ENCODE measurements around the gene HTRA1. TPM values are rescaled to one million over a fixed set of nuclear protein-coding genes. Genes with fewer than 3 reads are reported as not detected.

HTRA1 gene
- total and polyA plus RNA-seq, 7 experiments from 2014 or later = 0.22 to 0.64 (median 0.40) TPM; not detected in 3

- ATAC-seq (no peak), DNase-seq (no peak)
- Histone ChIP-seq H3K4me3 (ENCODE audit: low read length) (no peak overlapping the region), H3K27me3 (ENCODE audit: control insufficient read depth in 2 of 2, insufficient read depth in 2 of 2, low read length in 2 of 2) (no peaks in the 10 kb centered on the region), H3K27ac (ENCODE audit: low read depth, low read length) (no peak overlapping the region), H3K36me3 (ENCODE audit: control insufficient read depth in 2 of 3, insufficient read depth in 3 of 3, low read length in 3 of 3) (no peaks in the 10 kb centered on the region), H3K4me1 (ENCODE audit: control insufficient read depth in 2 of 2, insufficient read depth in 2 of 2, low read length in 2 of 2) (no peaks in the 10 kb centered on the region), H3K9me3 (ENCODE audit: control insufficient read depth in 2 of 3, low read length in 3 of 3) (no peaks in the 10 kb centered on the region)
- Mint-ChIP-seq H3K27ac (no peak overlapping the region), H3K4me1 (peaks cover 0 to 3% (median 0%) of the 10 kb centered on the region in 7 donors), H3K4me3 (no peak overlapping the region), H3K27me3 (peaks cover 28 to 62% (median 40%) of the 10 kb centered on the region in 5 donors), H3K36me3 (no peaks in the 10 kb centered on the region), H3K9me3 (no peaks in the 10 kb centered on the region)
- intact Hi-C loops (cut with micrococcal nuclease) = no loop called here
- ChIA-PET CTCF (no interaction called here), POLR2A (interaction anchor here (0.6 kb wide), 1 partner anchor 17 kb away, joined by 3 read pairs; no protein-coding TSS in a partner anchor)
Measured at GRCh38 chr10:122468307-122468925, 7.1 kb downstream of the HTRA1 start.

- Mint-ChIP-seq H3K4me1 (peaks cover 0 to 4% (median under 1%) of the 10 kb centered on the region in 7 donors), H3K27me3 (peaks cover 23 to 56% (median 38%) of the 10 kb centered on the region in 5 donors), H3K27ac (no peak overlapping the region), H3K36me3 (no peaks in the 10 kb centered on the region), H3K4me3 (no peak overlapping the region), H3K9me3 (no peaks in the 10 kb centered on the region)
- Histone ChIP-seq H3K27me3 (ENCODE audit: control insufficient read depth in 2 of 2, insufficient read depth in 2 of 2, low read length in 2 of 2) (no peaks in the 10 kb centered on the region), H3K9me3 (ENCODE audit: control insufficient read depth in 2 of 3, low read length in 3 of 3) (no peaks in the 10 kb centered on the region), H3K4me3 (ENCODE audit: low read length) (no peak overlapping the region), H3K36me3 (ENCODE audit: control insufficient read depth in 2 of 3, insufficient read depth in 3 of 3, low read length in 3 of 3) (no peaks in the 10 kb centered on the region), H3K4me1 (ENCODE audit: control insufficient read depth in 2 of 2, insufficient read depth in 2 of 2, low read length in 2 of 2) (no peaks in the 10 kb centered on the region), H3K27ac (ENCODE audit: low read depth, low read length) (no peak overlapping the region)
- ATAC-seq (peak; percentile 81), DNase-seq (no peak)
- POLR2A ChIA-PET = interaction anchor here (0.6 kb wide), 1 partner anchor 18 kb away, joined by 3 read pairs; no protein-coding TSS in a partner anchor
- CTCF ChIA-PET = no interaction called here
- intact Hi-C loops (cut with micrococcal nuclease) = no loop called here
Measured at GRCh38 chr10:122468926-122469781, 7.8 kb downstream of the HTRA1 start.

DNA sequence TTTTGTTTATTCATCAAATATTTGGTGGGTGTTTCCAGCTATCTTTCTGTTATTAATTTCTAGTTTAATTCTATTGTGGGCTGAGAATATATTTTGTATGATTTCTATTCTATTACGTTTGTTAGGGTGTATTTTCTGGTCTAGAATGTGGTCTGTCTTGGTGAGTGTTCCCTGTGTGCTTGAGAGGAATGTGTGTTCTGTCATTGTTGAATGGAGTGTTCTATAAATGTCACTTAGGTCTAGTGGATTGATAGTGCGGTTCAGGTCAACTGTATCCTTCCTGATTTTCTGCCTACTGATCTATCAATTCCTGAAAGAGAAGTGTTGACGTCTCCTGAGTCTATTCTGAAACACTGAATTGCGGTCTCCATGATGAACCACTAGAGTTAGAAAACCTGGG lies 8.5 kb downstream of the HTRA1 start:
- ATAC-seq (no peak), DNase-seq (no peak)
- ChIA-PET POLR2A (no interaction called here), CTCF (no interaction called here)
- H3K4me1 Mint-ChIP-seq = peaks cover 3 to 11% (median 8%) of the 10 kb centered on the region in 7 donors
- peaks cover 18 to 49% (median 38%) of the 10 kb centered on the region in 5 donors for H3K27me3 Mint-ChIP-seq
- no peaks in the 10 kb centered on the region for H3K27me3 ChIP-seq (ENCODE audit: control insufficient read depth in 2 of 2, insufficient read depth in 2 of 2, low read length in 2 of 2)
- no peak overlapping the region for H3K27ac Mint-ChIP-seq
- H3K9me3 Mint-ChIP-seq = no peaks in the 10 kb centered on the region
- H3K36me3 Mint-ChIP-seq = peaks cover 0 to 3% (median 0%) of the 10 kb centered on the region in 5 donors
- intact Hi-C loops (cut with micrococcal nuclease) = no loop called here
- H3K4me3 ChIP-seq (ENCODE audit: low read length) = no peak overlapping the region
- H3K4me3 Mint-ChIP-seq = no peak overlapping the region
- H3K4me1 ChIP-seq (ENCODE audit: control insufficient read depth in 2 of 2, insufficient read depth in 2 of 2, low read length in 2 of 2) = no peaks in the 10 kb centered on the region
- H3K36me3 ChIP-seq (ENCODE audit: control insufficient read depth in 2 of 3, insufficient read depth in 3 of 3, low read length in 3 of 3) = no peaks in the 10 kb centered on the region
- no peaks in the 10 kb centered on the region for H3K9me3 ChIP-seq (ENCODE audit: control insufficient read depth in 2 of 3, low read length in 3 of 3)
- H3K27ac ChIP-seq (ENCODE audit: low read depth, low read length) = no peak overlapping the region

DNA sequence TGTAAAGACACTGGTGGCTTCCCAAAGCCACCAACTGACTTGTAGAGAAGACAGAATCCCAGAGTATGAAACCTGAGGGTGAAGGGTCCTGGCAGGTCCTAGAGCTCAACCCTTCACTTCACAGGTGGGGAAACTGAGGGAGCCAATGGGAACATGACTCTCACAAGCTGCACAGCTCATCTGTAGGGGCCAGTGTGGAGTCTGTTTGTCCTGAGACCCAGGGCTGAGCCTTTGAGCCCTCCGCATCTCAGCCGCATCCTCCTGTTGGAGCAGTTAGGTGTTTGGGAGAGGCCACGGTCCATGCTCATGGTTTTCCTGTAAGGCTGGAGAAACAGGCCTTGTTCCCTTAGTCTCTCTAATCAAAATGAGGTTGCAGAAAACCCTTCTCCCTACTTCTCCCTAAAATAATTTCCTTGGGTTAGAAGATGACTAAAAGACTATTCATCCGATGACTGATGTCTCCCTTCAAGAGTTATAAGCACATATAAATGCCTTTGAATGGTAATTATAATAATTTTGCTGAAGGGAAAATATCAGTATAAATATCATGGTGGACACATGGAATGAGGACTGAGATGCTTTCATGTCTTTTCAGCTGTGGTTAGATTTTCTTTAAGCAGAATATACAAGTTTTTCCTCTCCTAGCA lies 10.3 kb downstream of the HTRA1 start:
- ATAC-seq (no peak), DNase-seq (no peak)
- no peaks in the 10 kb centered on the region for H3K4me1 ChIP-seq (ENCODE audit: control insufficient read depth in 2 of 2, insufficient read depth in 2 of 2, low read length in 2 of 2)
- H3K4me3 ChIP-seq (ENCODE audit: low read length) = no peak overlapping the region
- Mint-ChIP-seq H3K4me1 (peaks cover 3 to 11% (median 8%) of the 10 kb centered on the region in 7 donors), H3K9me3 (peaks cover 0 to 1% (median 0%) of the 10 kb centered on the region in 11 donors), H3K36me3 (peaks cover 0 to 3% (median 0%) of the 10 kb centered on the region in 5 donors), H3K4me3 (no peak overlapping the region), H3K27me3 (peaks cover 10 to 42% (median 35%) of the 10 kb centered on the region in 5 donors), H3K27ac (no peak overlapping the region)
- POLR2A ChIA-PET = no interaction called here
- intact Hi-C loops (cut with micrococcal nuclease) = no loop called here
- H3K27me3 ChIP-seq (ENCODE audit: control insufficient read depth in 2 of 2, insufficient read depth in 2 of 2, low read length in 2 of 2) = no peaks in the 10 kb centered on the region
- no peak overlapping the region for H3K27ac ChIP-seq (ENCODE audit: low read depth, low read length)
- CTCF ChIA-PET = interaction anchor here (0.7 kb wide), 1 partner anchor 1031 kb away, joined by 4 read pairs; no protein-coding TSS in a partner anchor
- H3K9me3 ChIP-seq (ENCODE audit: control insufficient read depth in 2 of 3, low read length in 3 of 3) = no peaks in the 10 kb centered on the region
- no peaks in the 10 kb centered on the region for H3K36me3 ChIP-seq (ENCODE audit: control insufficient read depth in 2 of 3, insufficient read depth in 3 of 3, low read length in 3 of 3)

- Histone ChIP-seq H3K36me3 (ENCODE audit: control insufficient read depth in 2 of 3, insufficient read depth in 3 of 3, low read length in 3 of 3) (no peaks in the 10 kb centered on the region), H3K27me3 (ENCODE audit: control insufficient read depth in 2 of 2, insufficient read depth in 2 of 2, low read length in 2 of 2) (no peaks in the 10 kb centered on the region), H3K9me3 (ENCODE audit: control insufficient read depth in 2 of 3, low read length in 3 of 3) (no peaks in the 10 kb centered on the region), H3K4me3 (ENCODE audit: low read length) (no peak overlapping the region), H3K27ac (ENCODE audit: low read depth, low read length) (no peak overlapping the region), H3K4me1 (ENCODE audit: control insufficient read depth in 2 of 2, insufficient read depth in 2 of 2, low read length in 2 of 2) (no peaks in the 10 kb centered on the region)
- no peak overlapping the region for H3K4me3 Mint-ChIP-seq
- no peak overlapping the region for H3K27ac Mint-ChIP-seq
- peaks cover 0 to 3% (median 0%) of the 10 kb centered on the region in 5 donors for H3K36me3 Mint-ChIP-seq
- ATAC-seq = no peak
- POLR2A ChIA-PET = no interaction called here
- intact Hi-C loops (cut with micrococcal nuclease) = no loop called here
- CTCF ChIA-PET = no interaction called here
- H3K9me3 Mint-ChIP-seq = peaks cover 0 to 1% (median 0%) of the 10 kb centered on the region in 11 donors
- DNase-seq = no peak
- H3K27me3 Mint-ChIP-seq = peaks cover 1 to 27% (median 23%) of the 10 kb centered on the region in 5 donors
- H3K4me1 Mint-ChIP-seq = peaks cover 3 to 11% (median 8%) of the 10 kb centered on the region in 7 donors
Measured at GRCh38 chr10:122473116-122473515, 11.8 kb downstream of the HTRA1 start.

GRCh38 chr10:122474131-122474818 lies 12.9 kb downstream of the HTRA1 start:
- Mint-ChIP-seq H3K4me1 (peaks cover 3 to 11% (median 8%) of the 10 kb centered on the region in 7 donors), H3K9me3 (peaks cover 0 to 1% (median 0%) of the 10 kb centered on the region in 11 donors), H3K36me3 (peaks cover 0 to 3% (median 0%) of the 10 kb centered on the region in 5 donors), H3K4me3 (peak overlapping the region in 1 of 10 donors; percentile 37), H3K27me3 (peaks cover 0 to 25% (median 23%) of the 10 kb centered on the region in 5 donors), H3K27ac (no peak overlapping the region)
- H3K4me3 ChIP-seq (ENCODE audit: low read length) = no peak overlapping the region
- no peaks in the 10 kb centered on the region for H3K4me1 ChIP-seq (ENCODE audit: control insufficient read depth in 2 of 2, insufficient read depth in 2 of 2, low read length in 2 of 2)
- no peaks in the 10 kb centered on the region for H3K9me3 ChIP-seq (ENCODE audit: control insufficient read depth in 2 of 3, low read length in 3 of 3)
- ATAC-seq (no peak), DNase-seq (no peak)
- H3K27ac ChIP-seq (ENCODE audit: low read depth, low read length) = no peak overlapping the region
- intact Hi-C loops (cut with micrococcal nuclease) = no loop called here
- ChIA-PET CTCF (no interaction called here), POLR2A (no interaction called here)
- no peaks in the 10 kb centered on the region for H3K27me3 ChIP-seq (ENCODE audit: control insufficient read depth in 2 of 2, insufficient read depth in 2 of 2, low read length in 2 of 2)
- H3K36me3 ChIP-seq (ENCODE audit: control insufficient read depth in 2 of 3, insufficient read depth in 3 of 3, low read length in 3 of 3) = no peaks in the 10 kb centered on the region

All from naive thymus-derived CD4-positive, alpha-beta T cell (primary cell).